Gastrocnemius medialis (tissue), 4 donors: ENCODE results near the gene EIF2AK3. TPM values are rescaled to one million over a fixed set of nuclear protein-coding genes. Genes with fewer than 3 reads are reported as not detected.
A peak's percentile ranks its signal among the peaks of the same experiment; 100 is the strongest.

Experiments
- ATAC-seq, 2 donors: fragments of 150-250 bp; one replicate each; pipeline ENCODE4 v1.9.1; 2016
- DNase-seq, 2 donors: peaks; one replicate each; pipeline ENCODE4 v3.0.0-alpha.2; 2019
- H3K27ac ChIP-seq, 4 donors: fragments of 200-600 bp; sonication (generic); 1 replicate in 1 of 4; 2 replicates in 3 of 4; pipeline ENCODE4 v1.5.1; 2016 to 2018; ENCODE audit warnings: mild to moderate bottlenecking in 2 of 4, moderate library complexity in 1 of 4
- H3K27me3 ChIP-seq, 3 donors: fragments of 200-600 bp; sonication (generic) in 2 of 3; 1 replicate in 1 of 3; 2 replicates in 2 of 3; pipeline versions ENCODE4 v1.5.1 to v1.6.0; 2016 to 2019; ENCODE audit warnings: mild to moderate bottlenecking in 1 of 3, moderate library complexity in 1 of 3
- H3K36me3 ChIP-seq, 2 donors: fragments of 200-600 bp; sonication (generic) in 1 of 2; one replicate each; pipeline ENCODE4 v1.5.1; 2017 to 2018
- H3K4me1 ChIP-seq, 2 donors: fragments of 200-600 bp; sonication (generic) in 1 of 2; one replicate each; pipeline ENCODE4 v1.5.1; 2016 to 2017; ENCODE audit warnings: mild to moderate bottlenecking in 2 of 2
- H3K4me3 ChIP-seq, 4 donors: fragments of 200-600 bp; sonication (generic) in 3 of 4; 1 replicate in 1 of 4; 2 replicates in 3 of 4; pipeline ENCODE4 v1.5.1; 2016 to 2019; ENCODE audit warnings: mild to moderate bottlenecking in 2 of 4
- H3K9me3 ChIP-seq, 3 donors: fragments of 200-600 bp; sonication (generic) in 2 of 3; 1 replicate in 1 of 3; 2 replicates in 2 of 3; pipeline ENCODE4 v1.5.1; 2016 to 2019
- POLR2A ChIP-seq, 2 donors: fragments of 450-650 bp; IDR thresholded peaks; one replicate each; pipeline ENCODE4 v1.6.1; 2017; ENCODE audit warnings: antibody characterized with exemption in 2 of 2, mild to moderate bottlenecking in 2 of 2, moderate library complexity in 2 of 2
- in situ Hi-C, 4 donors: fragments of 200-750 bp; cut with MboI; loops; one replicate each; pipeline versions ENCODE4 v1.15.0 to v1.8.0; 2017; ENCODE audit warnings: low sequenced_read_pairs in 4 of 4
- intact Hi-C: fragments of 100-400 bp; cut with DNase I; formaldehyde crosslinking; loops from one replicate; pipeline ENCODE4 v1.15.1; 2023; ENCODE audit warnings: low total_unique reads
- total RNA-seq, 4 donors: library from RNA; depleted of rRNA; stranded (reverse); fragments of >200 nt; gene quantifications; one replicate each; pipeline versions ENCODE4 v1.1.0 to v1.2.3, GENCODE V29; 2016
- TF ChIP-seq, protein P1 (sequence below), 5 experiments: fragments of 450-650 bp in 3 of 5; fragments of 200-600 bp in 2 of 5; sonication (generic) in 2 of 5; IDR thresholded peaks in 4 of 5; conservative IDR thresholded peaks in 1 of 5; 1 replicate in 4 of 5; 2 replicates in 1 of 5; pipeline ENCODE4 v1.5.1; 2016 to 2019; ENCODE audit warnings: antibody characterized with exemption in 5 of 5, mild to moderate bottlenecking in 3 of 5, moderate library complexity in 3 of 5

The EIF2AK3 gene
- total RNA-seq, 4 donors from 2014 or later = 5.9 to 20.1 (median 9.8) TPM

DNA sequence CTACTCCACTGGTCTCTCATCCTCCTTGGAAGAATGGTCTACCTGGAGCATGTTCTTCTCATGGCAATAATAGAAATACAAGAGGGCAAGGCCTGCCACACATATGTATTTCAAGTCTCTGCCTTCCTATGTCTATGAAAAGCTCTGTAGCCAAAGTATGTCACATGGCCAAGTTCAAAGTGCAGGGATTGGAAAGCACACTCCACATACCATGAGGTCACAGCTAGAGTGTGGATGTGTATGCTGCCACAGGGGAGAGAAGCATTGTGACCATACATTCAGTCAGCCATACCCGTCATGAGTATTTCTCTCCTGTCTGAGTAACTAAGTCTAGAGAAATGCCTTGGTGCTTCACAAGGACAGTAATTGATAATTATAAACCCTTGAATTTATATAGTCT is 8.8 kb upstream of the EIF2AK3 start:
- no peak for ATAC-seq
- Histone ChIP-seq H3K4me3 (no peak overlapping the region), H3K9me3 (no peaks in the 10 kb centered on the region), H3K27me3 (no peaks in the 10 kb centered on the region), H3K36me3 (no peaks in the 10 kb centered on the region), H3K27ac (no peak overlapping the region), H3K4me1 (no peaks in the 10 kb centered on the region)
- no peak for DNase-seq
- no peak for TF ChIP-seq POLR2A (IDR thresholded peaks at IDR 0.05)
- TF ChIP-seq, protein P1, sequence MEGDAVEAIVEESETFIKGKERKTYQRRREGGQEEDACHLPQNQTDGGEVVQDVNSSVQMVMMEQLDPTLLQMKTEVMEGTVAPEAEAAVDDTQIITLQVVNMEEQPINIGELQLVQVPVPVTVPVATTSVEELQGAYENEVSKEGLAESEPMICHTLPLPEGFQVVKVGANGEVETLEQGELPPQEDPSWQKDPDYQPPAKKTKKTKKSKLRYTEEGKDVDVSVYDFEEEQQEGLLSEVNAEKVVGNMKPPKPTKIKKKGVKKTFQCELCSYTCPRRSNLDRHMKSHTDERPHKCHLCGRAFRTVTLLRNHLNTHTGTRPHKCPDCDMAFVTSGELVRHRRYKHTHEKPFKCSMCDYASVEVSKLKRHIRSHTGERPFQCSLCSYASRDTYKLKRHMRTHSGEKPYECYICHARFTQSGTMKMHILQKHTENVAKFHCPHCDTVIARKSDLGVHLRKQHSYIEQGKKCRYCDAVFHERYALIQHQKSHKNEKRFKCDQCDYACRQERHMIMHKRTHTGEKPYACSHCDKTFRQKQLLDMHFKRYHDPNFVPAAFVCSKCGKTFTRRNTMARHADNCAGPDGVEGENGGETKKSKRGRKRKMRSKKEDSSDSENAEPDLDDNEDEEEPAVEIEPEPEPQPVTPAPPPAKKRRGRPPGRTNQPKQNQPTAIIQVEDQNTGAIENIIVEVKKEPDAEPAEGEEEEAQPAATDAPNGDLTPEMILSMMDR (IDR thresholded peaks at IDR 0.05 in 4 of 5, conservative IDR thresholded peaks at IDR 0.05 in 1 of 5) = no peak
- intact Hi-C loops (no loop called here), in situ Hi-C loops (no loop called here)

GRCh38 chr2:88632569-88632968 is 5.3 kb upstream of the EIF2AK3 start:
- Histone ChIP-seq H3K9me3 (no peaks in the 10 kb centered on the region), H3K27me3 (no peaks in the 10 kb centered on the region), H3K4me1 (peaks cover 8 to 10% of the 10 kb centered on the region in 2 donors), H3K27ac (no peak overlapping the region), H3K36me3 (no peaks in the 10 kb centered on the region), H3K4me3 (no peak overlapping the region)
- TF ChIP-seq, protein P1 (IDR thresholded peaks at IDR 0.05 in 4 of 5, conservative IDR thresholded peaks at IDR 0.05 in 1 of 5) = no peak
- no peak for TF ChIP-seq POLR2A (IDR thresholded peaks at IDR 0.05)
- ATAC-seq = no peak
- DNase-seq = no peak
- intact Hi-C loops = no loop called here
- in situ Hi-C loops = no loop called here

- H3K4me1 ChIP-seq = peaks cover 21 to 39% of the 10 kb centered on the region in 2 donors
- TF ChIP-seq, protein P1 (IDR thresholded peaks at IDR 0.05 in 4 of 5, conservative IDR thresholded peaks at IDR 0.05 in 1 of 5) = no peak
- no peak for TF ChIP-seq POLR2A (IDR thresholded peaks at IDR 0.05)
- H3K36me3 ChIP-seq = no peaks in the 10 kb centered on the region
- peak overlapping the region; percentile 52 to 74 (median 66) for H3K4me3 ChIP-seq
- intact Hi-C loops = loop anchor here (1.0 to 5.0 kb wide), 2 partner anchors 31 to 36 kb away; no protein-coding TSS in a partner anchor
- no peak for DNase-seq
- no peaks in the 10 kb centered on the region for H3K27me3 ChIP-seq
- peak overlapping the region; percentile 93 to 98 (median 95) for H3K27ac ChIP-seq
- ATAC-seq = no peak
- no peaks in the 10 kb centered on the region for H3K9me3 ChIP-seq
- in situ Hi-C loops = loop anchor here in 2 of 4 donors (5.0 kb wide), 2 partner anchors 39 to 44 kb away; no protein-coding TSS in a partner anchor
Measured at GRCh38 chr2:88628571-88628939, 1.3 kb upstream of the EIF2AK3 start.

DNA sequence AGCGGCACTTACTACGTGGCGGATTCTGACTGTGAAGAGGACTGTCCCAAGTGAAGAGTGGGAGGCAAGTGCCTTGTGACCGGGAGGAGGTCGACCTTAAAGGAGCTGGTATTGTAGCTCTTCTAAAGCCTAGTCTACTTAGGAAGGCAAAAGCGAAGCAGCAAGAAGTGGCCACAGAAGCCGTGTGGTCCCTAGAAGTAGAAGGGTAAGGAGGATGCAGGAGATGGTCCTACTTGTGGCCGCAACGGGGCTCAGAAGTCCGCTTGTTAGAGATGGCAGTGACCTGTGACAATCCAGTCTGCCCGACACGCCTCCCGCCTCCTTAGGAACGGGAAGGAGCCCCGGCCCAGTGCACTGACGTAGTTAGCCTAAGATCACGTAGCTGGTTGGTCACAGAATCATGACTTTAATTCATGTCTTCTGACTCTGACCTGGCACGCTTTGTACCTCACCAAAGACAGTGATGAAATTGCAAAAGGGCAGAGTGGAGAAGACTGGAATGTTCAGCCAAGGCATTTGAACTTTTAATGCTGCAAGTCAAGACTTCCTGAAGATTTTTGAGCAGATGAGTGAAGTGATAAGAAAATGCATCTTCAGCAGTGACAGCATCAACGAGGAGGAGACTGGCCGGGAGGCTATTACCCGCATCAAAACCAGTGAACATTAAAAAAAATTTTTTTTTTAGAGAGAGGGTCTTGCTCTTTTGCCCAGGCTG is 749 bp upstream of the EIF2AK3 start:
- DNase-seq (peak; percentile 95 to 96), ATAC-seq (peak; percentile 75 to 76)
- intact Hi-C loops = loop anchor here (1.0 to 5.0 kb wide), 5 partner anchors 28 to 63 kb away; partner anchors contain the start of gene RPIA
- peak overlapping the region; percentile 52 to 74 (median 66) for H3K4me3 ChIP-seq
- no peaks in the 10 kb centered on the region for H3K27me3 ChIP-seq
- in situ Hi-C loops = loop anchor here in 2 of 4 donors (5.0 kb wide), 2 partner anchors 39 to 44 kb away; no protein-coding TSS in a partner anchor
- no peaks in the 10 kb centered on the region for H3K9me3 ChIP-seq
- TF ChIP-seq POLR2A (IDR thresholded peaks at IDR 0.05) = peak; percentile 86 to 89
- TF ChIP-seq, protein P1 (IDR thresholded peaks at IDR 0.05 in 4 of 5, conservative IDR thresholded peaks at IDR 0.05 in 1 of 5) = no peak
- H3K27ac ChIP-seq = peak overlapping the region; percentile 93 to 98 (median 95)
- no peaks in the 10 kb centered on the region for H3K36me3 ChIP-seq
- peaks cover 21 to 39% of the 10 kb centered on the region in 2 donors for H3K4me1 ChIP-seq
